GM06990 (cell line): ENCODE measurements around the gene MTA3.

Experiments
- DNase-seq: peaks from one replicate; pipeline ENCODE4 v3.0.0-alpha.2; 2011; ENCODE audit not compliant: insufficient read length; ENCODE audit errors: extremely low read depth
- H3K27me3 ChIP-seq: replicated peaks from 2 replicates; pipeline ENCODE4 v1.6.0; 2011; ENCODE audit warnings: low read length; ENCODE audit not compliant: control insufficient read depth, insufficient read depth
- H3K36me3 ChIP-seq: 2 replicates; pipeline ENCODE4 v1.5.1; 2011; ENCODE audit warnings: low read length; ENCODE audit not compliant: control insufficient read depth, insufficient read depth
- H3K4me3 ChIP-seq: replicated peaks from 2 replicates; pipeline ENCODE4 v1.5.1; 2011; ENCODE audit warnings: low read depth, mild to moderate bottlenecking, control low read depth, low read length
- TF ChIP-seq, protein P1 (sequence below): IDR thresholded peaks from 2 replicates; pipeline ENCODE4 v1.5.1; 2011; ENCODE audit warnings: low read length, control low read depth, mild to moderate bottlenecking, inconsistent platforms; ENCODE audit not compliant: insufficient read depth, poor library complexity, severe bottlenecking

Gene MTA3

DNA sequence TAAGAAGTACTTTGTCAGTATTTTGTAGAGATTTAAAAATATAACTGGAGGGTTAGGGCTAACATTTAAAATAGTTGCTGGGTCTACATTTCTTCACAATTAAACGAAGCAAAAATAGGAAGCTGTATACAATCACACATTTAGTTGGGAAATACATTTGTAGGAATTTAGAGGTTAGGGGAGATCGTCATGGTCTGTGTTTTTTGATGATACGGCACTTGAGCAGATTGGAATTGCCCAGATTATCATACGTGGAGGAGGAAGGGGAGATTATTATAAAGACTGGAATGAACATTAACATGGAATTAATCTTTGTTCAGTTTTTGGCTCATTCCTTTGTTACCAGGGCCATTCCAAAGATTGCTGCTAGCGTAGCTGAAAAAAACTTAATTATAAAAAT is 84.6 kb downstream of the MTA3 start:
- no peak for DNase-seq
- Histone ChIP-seq H3K36me3 (no peaks in the 10 kb centered on the region; the same call in none of the 2 replicates), H3K4me3 (no peak overlapping the region), H3K27me3 (no peaks in the 10 kb centered on the region)
- TF ChIP-seq, protein P1, sequence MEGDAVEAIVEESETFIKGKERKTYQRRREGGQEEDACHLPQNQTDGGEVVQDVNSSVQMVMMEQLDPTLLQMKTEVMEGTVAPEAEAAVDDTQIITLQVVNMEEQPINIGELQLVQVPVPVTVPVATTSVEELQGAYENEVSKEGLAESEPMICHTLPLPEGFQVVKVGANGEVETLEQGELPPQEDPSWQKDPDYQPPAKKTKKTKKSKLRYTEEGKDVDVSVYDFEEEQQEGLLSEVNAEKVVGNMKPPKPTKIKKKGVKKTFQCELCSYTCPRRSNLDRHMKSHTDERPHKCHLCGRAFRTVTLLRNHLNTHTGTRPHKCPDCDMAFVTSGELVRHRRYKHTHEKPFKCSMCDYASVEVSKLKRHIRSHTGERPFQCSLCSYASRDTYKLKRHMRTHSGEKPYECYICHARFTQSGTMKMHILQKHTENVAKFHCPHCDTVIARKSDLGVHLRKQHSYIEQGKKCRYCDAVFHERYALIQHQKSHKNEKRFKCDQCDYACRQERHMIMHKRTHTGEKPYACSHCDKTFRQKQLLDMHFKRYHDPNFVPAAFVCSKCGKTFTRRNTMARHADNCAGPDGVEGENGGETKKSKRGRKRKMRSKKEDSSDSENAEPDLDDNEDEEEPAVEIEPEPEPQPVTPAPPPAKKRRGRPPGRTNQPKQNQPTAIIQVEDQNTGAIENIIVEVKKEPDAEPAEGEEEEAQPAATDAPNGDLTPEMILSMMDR = no peak

GRCh38 chr2:42653908-42654445 is 85.5 kb downstream of the MTA3 start:
- DNase-seq = no peak
- no peaks in the 10 kb centered on the region for H3K27me3 ChIP-seq
- H3K36me3 ChIP-seq = no peaks in the 10 kb centered on the region; the same call in none of the 2 replicates
- H3K4me3 ChIP-seq = no peak overlapping the region
- TF ChIP-seq, protein P1 = no peak

- Histone ChIP-seq H3K36me3 (no peaks in the 10 kb centered on the region; the same call in none of the 2 replicates), H3K27me3 (no peaks in the 10 kb centered on the region), H3K4me3 (no peak overlapping the region)
- no peak for DNase-seq
- TF ChIP-seq, protein P1 = no peak
Observed at GRCh38 chr2:42658306-42658705, 89.9 kb downstream of the MTA3 start.

DNA sequence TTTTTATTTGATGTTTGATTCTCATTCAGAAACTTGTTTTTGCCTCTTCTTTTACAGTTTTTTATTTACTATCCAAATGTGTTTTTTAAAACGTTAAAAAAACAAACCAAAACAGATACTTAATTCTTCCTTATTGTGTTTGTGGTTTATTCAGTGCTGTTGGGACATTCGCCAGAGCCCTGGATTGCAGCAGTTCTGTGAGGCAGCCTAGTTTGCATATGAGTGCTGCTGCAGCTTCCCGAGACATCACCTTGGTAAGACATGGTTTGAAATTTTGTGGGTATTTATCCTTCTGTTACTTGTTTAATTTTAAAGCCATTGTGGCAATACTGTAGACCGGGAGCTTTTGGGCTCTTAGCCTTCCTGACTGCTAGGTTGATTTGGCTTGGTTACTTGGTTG is 91.2 kb downstream of the MTA3 start:
- DNase-seq = no peak
- TF ChIP-seq, protein P1 = no peak
- H3K4me3 ChIP-seq = no peak overlapping the region
- H3K36me3 ChIP-seq = no peaks in the 10 kb centered on the region; the same call in none of the 2 replicates
- no peaks in the 10 kb centered on the region for H3K27me3 ChIP-seq

DNA sequence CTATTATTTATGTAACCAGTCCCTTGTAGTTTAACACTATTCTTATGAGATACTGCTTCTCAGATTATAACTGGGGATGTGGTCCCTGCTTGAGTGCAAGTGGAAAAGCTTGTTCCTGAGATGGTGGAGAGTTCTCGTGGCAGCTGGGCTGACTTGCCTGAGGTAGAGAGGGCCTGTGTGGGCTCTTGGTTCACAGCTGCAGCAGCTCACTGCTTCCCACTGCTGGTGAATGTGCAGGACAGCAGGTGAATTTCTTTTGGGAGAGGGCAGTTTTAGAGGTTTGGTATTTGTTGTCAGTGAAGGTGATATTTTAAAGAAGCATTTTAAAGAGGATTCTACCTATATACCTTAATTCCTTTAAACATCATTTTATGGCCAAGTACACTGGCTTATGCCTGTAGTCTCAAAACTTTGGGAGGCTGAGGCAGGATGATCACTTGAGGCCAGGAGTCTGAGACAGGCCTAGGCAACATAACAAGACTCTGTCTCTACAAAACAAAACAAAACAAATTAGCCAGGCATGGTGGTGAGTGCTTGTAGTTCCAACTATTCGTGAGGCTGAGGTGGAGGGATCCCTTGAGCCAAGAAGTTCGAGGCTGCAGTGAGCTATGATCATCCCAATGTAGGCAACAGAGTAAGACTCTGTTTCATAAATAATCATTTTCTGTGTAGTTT is 94.8 kb downstream of the MTA3 start:
- Histone ChIP-seq H3K4me3 (no peak overlapping the region), H3K36me3 (no peaks in the 10 kb centered on the region; the same call in 1 of the 2 replicates), H3K27me3 (no peaks in the 10 kb centered on the region)
- TF ChIP-seq, protein P1 = peak; percentile 99
- peak; percentile 22 for DNase-seq
